AG09309 (cell line): Measurements from ENCODE around the gene ADAM8.

Source experiments
- DNase-seq: peaks from one replicate; pipeline ENCODE4 v3.0.0-alpha.2; 2010; ENCODE audit warnings: low read depth
- H3K4me3 ChIP-seq: 2 replicates; pipeline ENCODE4 v1.5.1; 2011; ENCODE audit warnings: mild to moderate bottlenecking, low read depth, low read length, moderate library complexity; ENCODE audit not compliant: control insufficient read depth
- TF ChIP-seq, protein P1 (sequence below): IDR thresholded peaks from 2 replicates; pipeline ENCODE4 v1.5.1; 2011; ENCODE audit warnings: mild to moderate bottlenecking, low read depth, low read length, inconsistent platforms; ENCODE audit not compliant: insufficient read depth, control insufficient read depth; ENCODE audit errors: missing control alignments

The ADAM8 gene

DNA sequence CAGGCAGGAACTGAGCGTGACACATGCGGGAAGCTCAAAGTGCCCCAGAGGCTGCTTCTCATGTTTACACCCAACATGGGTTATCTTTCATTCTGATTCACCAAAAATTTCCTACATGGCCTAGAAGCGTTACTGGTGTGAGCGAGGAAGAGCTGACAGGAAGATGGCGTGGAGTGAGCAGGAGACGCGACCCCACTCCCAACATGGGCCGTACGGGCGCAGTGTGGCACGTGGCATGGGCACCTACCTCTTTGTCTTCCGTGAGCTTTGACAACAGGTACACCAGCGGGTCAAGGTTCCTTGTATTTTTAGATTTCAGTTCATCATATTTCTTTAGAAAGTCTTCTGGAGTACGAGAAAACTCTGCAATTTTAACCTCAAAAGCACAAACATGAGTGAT is 23.1 kb upstream of the ADAM8 start:
- TF ChIP-seq, protein P1, sequence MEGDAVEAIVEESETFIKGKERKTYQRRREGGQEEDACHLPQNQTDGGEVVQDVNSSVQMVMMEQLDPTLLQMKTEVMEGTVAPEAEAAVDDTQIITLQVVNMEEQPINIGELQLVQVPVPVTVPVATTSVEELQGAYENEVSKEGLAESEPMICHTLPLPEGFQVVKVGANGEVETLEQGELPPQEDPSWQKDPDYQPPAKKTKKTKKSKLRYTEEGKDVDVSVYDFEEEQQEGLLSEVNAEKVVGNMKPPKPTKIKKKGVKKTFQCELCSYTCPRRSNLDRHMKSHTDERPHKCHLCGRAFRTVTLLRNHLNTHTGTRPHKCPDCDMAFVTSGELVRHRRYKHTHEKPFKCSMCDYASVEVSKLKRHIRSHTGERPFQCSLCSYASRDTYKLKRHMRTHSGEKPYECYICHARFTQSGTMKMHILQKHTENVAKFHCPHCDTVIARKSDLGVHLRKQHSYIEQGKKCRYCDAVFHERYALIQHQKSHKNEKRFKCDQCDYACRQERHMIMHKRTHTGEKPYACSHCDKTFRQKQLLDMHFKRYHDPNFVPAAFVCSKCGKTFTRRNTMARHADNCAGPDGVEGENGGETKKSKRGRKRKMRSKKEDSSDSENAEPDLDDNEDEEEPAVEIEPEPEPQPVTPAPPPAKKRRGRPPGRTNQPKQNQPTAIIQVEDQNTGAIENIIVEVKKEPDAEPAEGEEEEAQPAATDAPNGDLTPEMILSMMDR = no peak
- no peak for DNase-seq
- H3K4me3 ChIP-seq = no peak overlapping the region

DNA sequence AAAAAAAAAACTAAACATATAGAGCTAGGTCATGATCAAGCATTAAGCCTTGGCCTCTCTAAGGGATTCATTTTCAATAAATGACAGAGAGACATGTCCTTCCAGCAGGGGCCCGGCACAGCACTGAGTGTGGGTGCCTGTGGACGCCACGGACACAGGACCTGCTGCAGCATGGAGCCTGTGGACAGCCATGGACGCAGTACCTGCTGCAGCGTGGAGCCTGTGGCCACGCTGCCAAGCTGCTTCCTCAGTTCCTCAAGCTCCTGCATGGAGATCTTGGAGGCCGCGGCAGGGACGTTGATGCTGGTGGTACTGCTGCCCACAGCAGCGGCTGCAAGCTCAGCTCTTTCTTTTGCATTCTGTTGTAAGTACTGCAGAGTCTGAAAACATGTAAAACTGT is 22.6 kb upstream of the ADAM8 start:
- TF ChIP-seq, protein P1 = no peak
- H3K4me3 ChIP-seq = no peak overlapping the region
- DNase-seq = no peak

DNA sequence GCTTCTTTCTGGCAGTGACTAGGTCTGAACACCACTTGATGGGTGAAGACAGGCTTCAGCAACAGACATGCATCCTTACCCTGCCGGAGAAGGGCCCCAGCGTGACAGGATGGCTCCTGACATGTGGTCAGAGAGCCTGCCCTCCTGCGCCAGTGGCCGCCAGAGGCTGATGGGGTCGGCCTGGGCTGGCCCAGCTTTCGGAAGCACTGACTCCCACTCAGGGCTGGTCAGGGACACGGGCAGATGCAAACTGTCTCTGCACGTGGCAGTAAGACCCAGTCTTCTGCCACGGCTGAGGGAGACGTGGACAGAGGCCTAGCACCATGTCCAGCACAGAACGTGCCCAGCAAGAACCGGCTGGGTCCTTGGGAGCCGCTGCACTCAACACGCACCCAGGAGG is 21.8 kb upstream of the ADAM8 start:
- TF ChIP-seq, protein P1 = no peak
- DNase-seq = no peak
- no peak overlapping the region for H3K4me3 ChIP-seq

DNA sequence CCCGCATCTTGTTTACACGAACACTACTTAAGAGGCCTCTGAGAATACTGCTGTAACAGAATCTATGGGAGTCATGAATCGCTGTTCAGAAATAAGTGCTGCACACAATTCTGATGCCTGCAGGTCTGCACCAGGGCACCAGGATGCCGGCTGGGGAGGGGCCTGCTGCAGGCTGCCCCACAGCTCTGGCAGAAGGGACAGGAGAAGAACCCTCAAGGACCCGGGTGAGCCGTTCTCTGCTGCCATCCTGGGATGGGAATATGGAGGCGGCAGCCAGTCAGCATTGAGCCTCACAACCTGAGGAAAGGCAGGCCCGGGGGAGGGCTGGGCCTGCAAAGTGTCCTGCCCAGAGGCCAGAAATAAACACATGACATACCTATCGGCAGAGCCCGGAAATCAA is 20.8 kb upstream of the ADAM8 start:
- TF ChIP-seq, protein P1 = no peak
- no peak overlapping the region for H3K4me3 ChIP-seq
- DNase-seq = no peak

DNA sequence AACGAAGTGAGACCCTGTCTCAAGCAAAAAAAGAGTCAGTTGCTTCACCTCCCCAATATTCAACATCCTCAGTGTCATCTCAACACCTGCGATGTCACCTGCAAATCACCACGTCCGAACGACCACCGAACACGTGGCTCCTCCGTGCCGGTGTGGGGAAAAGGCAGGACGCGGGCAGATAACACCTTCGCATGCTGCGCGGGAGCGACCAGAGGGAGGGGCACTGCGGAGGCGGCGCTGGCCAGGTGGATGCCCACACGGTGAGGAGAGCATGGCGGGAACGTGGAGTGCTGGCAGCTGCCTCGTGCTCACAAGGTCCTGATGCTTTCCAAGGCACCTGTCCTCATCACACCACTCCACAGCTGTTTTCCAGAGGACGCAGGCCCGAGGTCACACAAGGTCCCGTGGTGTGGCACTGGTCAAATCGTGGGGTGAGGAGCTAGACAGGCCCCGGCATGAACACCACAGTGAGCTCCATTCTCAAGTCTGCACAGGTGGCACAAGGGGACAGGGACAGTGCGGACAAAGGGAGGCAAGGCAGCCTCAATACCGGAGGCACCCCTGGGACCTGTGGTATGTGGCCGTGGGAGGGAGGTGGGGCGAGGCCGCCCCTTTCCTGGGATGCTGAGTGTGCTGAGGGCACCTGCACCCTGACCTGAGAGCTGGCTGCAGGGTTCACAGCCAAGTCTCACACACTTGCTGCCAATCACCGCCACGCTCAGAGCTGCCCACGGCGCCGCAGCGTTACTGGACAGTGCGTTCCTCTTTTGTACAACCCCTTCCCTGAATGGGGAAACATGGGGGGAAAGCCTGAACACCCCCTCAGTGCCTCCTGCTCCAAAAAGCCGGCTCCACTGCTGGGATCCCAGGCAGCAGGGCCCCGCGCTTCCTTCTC is 19.0 kb upstream of the ADAM8 start:
- DNase-seq = no peak
- H3K4me3 ChIP-seq = no peak overlapping the region
- TF ChIP-seq, protein P1 = no peak

DNA sequence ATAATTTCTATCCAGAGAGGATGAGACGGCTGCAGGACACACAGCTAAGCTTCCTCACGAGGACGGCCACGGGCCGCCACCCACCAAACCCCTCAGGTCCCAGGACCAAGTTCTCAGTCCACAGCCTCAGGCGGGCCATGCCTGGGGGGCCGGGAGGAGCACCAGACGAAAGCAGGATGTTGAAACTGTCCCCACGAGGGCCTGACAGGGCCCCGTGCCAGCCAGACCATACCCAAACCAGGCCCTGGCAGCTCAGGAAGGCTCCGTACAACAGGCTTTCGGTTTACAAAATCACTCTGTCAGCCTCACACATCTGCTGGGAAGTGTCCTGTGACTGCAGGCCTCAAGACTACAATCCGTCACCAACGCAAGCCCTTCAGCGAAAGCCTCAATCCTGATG is 17.5 kb upstream of the ADAM8 start:
- DNase-seq = no peak
- H3K4me3 ChIP-seq = no peak overlapping the region
- TF ChIP-seq, protein P1 = no peak

DNA sequence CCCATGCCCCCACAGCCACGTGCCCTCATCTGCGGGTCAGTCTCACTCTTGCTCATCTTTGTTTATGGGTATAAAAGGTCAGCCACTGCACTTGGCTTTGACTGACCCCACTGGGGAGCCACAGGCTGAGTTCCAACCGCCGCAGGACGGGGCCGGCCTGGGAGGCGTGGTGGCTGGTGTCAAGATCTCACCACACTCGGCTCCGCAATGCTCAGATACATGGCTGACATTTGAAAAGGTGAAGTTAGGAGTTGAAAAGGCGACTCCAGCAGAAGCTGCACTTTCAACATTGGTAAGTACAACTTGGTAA is 17.1 kb upstream of the ADAM8 start:
- H3K4me3 ChIP-seq = no peak overlapping the region
- TF ChIP-seq, protein P1 = no peak
- no peak for DNase-seq
